Measurements from ENCODE around the gene NKAIN2. TPM values are rescaled to one million over a fixed set of nuclear protein-coding genes. Genes with fewer than 3 reads are reported as not detected.
"Not testable (repeated sequence)": the region's sequence is repeated elsewhere in the genome, so short reads cannot be mapped to it uniquely, and the experiment has no call there.

Gene NKAIN2
- total RNA-seq, 4 donors from 2014 or later: 0.19 TPM; not detected in 3

DNA sequence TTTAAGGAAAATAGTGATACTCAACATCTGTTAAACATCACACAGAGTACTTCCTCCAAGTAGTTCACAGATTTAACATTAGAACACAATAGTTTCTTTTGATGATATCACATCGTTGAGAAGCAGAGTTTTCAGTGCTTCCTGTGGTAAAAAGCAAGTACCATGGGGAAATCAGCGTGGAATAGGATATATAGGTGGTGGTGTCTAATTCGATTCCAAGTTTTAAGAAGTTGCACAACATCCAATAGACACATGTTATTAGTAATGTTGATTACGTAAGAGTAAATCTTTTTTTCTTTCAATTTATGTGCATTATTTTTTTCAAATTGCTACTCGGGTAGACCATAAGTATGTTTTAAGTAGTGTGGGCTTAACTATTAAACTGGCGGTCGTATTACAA, 360.7 kb downstream of the NKAIN2 start:
- intact Hi-C loops (cut with DNase I): no loop called here
- H3K4me3 ChIP-seq: no peak overlapping the region
- no peaks in the 10 kb centered on the region for H3K4me1 ChIP-seq
- no peaks in the 10 kb centered on the region for H3K36me3 ChIP-seq
- TF ChIP-seq, protein P1, sequence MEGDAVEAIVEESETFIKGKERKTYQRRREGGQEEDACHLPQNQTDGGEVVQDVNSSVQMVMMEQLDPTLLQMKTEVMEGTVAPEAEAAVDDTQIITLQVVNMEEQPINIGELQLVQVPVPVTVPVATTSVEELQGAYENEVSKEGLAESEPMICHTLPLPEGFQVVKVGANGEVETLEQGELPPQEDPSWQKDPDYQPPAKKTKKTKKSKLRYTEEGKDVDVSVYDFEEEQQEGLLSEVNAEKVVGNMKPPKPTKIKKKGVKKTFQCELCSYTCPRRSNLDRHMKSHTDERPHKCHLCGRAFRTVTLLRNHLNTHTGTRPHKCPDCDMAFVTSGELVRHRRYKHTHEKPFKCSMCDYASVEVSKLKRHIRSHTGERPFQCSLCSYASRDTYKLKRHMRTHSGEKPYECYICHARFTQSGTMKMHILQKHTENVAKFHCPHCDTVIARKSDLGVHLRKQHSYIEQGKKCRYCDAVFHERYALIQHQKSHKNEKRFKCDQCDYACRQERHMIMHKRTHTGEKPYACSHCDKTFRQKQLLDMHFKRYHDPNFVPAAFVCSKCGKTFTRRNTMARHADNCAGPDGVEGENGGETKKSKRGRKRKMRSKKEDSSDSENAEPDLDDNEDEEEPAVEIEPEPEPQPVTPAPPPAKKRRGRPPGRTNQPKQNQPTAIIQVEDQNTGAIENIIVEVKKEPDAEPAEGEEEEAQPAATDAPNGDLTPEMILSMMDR (IDR thresholded peaks at IDR 0.05): no peak
- TF ChIP-seq POLR2A (IDR thresholded peaks at IDR 0.05): no peak
- DNase-seq: no peak
- H3K9me3 ChIP-seq: no peaks in the 10 kb centered on the region
- H3K27ac ChIP-seq: no peak overlapping the region
- WGBS, 2 donors: 75% methylated on average over 7 of the region's 7 CpGs
- H3K27me3 ChIP-seq: no peaks in the 10 kb centered on the region

DNA sequence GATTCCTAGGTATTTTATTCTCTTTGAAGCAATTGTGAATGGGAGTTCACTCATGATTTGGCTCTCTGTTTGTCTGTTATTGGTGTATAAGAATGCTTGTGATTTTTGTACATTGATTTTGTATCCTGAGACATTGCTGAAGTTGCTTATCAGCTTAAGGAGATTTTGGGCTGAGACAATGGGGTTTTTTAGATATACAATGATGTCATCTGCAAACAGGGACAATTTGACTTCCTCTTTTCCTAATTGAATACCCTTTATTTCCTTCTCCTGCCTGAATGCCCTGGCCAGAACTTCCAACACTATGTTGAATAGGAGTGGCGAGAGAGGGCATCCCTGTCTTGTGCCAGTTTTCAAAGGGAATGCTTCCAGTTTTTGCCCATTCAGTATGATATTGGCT, 363.6 kb downstream of the NKAIN2 start:
- H3K36me3 ChIP-seq; H3K27ac ChIP-seq; DNase-seq; H3K9me3 ChIP-seq; intact Hi-C loops (cut with DNase I); H3K4me3 ChIP-seq; H3K4me1 ChIP-seq; H3K27me3 ChIP-seq: not testable (repeated sequence)
- WGBS, 2 donors: 85 to 90% methylated on average over 1 of the region's 1 CpG

DNA sequence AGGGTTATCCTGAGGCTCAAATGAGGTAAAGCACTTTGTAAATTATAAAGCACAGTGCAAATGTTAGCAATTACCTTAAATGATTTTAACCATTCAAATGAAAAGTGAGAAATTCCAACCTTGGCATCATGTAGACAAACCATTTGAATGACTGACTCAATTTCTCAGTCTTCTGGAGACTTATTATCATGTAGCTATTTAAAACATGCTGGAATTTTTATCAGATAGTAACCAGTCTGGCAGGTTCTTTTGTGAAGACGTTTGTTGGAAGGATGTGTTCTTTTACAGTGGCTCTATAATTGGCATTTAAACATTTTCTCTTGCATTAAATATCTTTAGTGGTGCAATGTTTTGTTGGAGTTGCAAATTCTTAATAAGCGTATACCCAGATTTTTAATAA, 386.6 kb downstream of the NKAIN2 start:
- Histone ChIP-seq H3K27me3 (no peaks in the 10 kb centered on the region), H3K4me1 (no peaks in the 10 kb centered on the region), H3K9me3 (no peaks in the 10 kb centered on the region), H3K4me3 (no peak overlapping the region), H3K36me3 (no peaks in the 10 kb centered on the region), H3K27ac (no peak overlapping the region)
- intact Hi-C loops (cut with DNase I): no loop called here
- WGBS, 2 donors: 32 to 36% methylated on average over 2 of the region's 2 CpGs
- DNase-seq: no peak
- no peak for TF ChIP-seq POLR2A (IDR thresholded peaks at IDR 0.05)
- TF ChIP-seq, protein P1 (IDR thresholded peaks at IDR 0.05): no peak

DNA sequence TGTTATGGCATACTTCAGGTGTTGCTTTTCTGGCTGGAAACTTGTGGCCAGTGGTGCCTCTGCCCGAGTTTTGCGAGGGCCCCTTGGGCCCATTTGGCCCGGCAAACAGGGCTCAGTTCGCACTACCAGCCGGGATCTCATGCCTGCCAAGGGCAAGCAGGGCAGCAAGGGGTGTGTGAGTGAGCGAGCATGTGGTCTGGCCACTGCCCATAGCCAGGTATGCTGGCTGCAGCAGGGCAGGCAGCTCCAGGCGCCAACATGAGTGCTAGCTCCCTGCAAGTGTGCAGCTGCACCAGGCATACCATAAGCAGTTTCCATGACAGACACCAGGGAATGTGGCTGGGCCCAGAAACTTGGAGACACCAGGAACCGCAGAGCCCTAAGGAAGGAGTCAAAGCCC, 389.5 kb downstream of the NKAIN2 start:
- TF ChIP-seq POLR2A (IDR thresholded peaks at IDR 0.05): no peak
- TF ChIP-seq, protein P1 (IDR thresholded peaks at IDR 0.05): no peak
- WGBS, 2 donors: 83 to 100% methylated on average over 1 to 5 of the region's 8 CpGs
- no peaks in the 10 kb centered on the region for H3K4me1 ChIP-seq
- H3K4me3 ChIP-seq: no peak overlapping the region
- no peak overlapping the region for H3K27ac ChIP-seq
- DNase-seq: no peak
- H3K9me3 ChIP-seq: no peaks in the 10 kb centered on the region
- no peaks in the 10 kb centered on the region for H3K36me3 ChIP-seq
- H3K27me3 ChIP-seq: no peaks in the 10 kb centered on the region
- intact Hi-C loops (cut with DNase I): no loop called here

DNA sequence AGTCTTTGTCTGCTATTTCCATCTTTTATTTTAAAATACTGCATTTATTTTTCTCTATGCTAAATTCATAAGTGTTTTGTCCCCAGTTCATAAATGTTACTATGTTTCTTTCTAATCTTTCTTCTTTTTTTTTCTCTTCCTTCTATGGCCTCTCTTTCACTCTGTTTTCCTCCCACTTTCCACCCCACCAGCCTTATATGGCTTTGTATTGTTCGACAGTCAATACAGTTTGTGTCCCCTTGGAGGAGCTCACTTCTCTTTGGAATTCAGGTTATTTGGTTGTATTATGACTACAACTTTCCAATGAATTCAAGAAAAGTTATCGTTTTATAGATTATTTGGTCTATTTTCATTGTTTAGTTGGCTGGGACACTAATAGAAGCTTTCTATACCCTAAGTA, 393.5 kb downstream of the NKAIN2 start:
- H3K27ac ChIP-seq: no peak overlapping the region
- H3K27me3 ChIP-seq: no peaks in the 10 kb centered on the region
- no peak overlapping the region for H3K4me3 ChIP-seq
- no peak for TF ChIP-seq POLR2A (IDR thresholded peaks at IDR 0.05)
- TF ChIP-seq, protein P1 (IDR thresholded peaks at IDR 0.05): no peak
- 65 to 77% methylated on average over 2 of the region's 2 CpGs for WGBS, 2 donors
- H3K9me3 ChIP-seq: no peaks in the 10 kb centered on the region
- no peaks in the 10 kb centered on the region for H3K36me3 ChIP-seq
- H3K4me1 ChIP-seq: no peaks in the 10 kb centered on the region
- no peak for DNase-seq
- intact Hi-C loops (cut with DNase I): no loop called here

DNA sequence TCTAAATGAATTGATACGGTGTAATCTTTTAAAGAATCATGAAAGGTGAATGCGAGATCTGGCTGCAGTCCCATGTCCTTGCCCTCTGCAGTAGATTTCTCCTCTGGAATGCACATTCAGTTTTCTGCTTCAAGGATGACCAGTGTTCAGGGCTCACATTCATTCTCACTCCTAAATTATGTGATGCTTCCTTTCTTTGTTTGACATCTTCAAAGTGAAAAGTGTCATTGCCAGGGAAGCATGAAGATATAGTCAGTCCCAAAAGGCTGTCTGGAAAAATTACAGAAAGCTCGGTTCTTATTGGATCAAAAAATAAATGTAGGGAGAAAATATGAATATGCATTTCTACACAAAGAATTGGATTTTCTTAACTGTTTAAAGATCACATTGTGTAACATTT, 395.6 kb downstream of the NKAIN2 start:
- H3K27me3 ChIP-seq: no peaks in the 10 kb centered on the region
- DNase-seq: no peak
- H3K4me3 ChIP-seq: no peak overlapping the region
- WGBS, 2 donors: 62 to 65% methylated on average over 3 of the region's 3 CpGs
- H3K36me3 ChIP-seq: no peaks in the 10 kb centered on the region
- no peak for TF ChIP-seq POLR2A (IDR thresholded peaks at IDR 0.05)
- TF ChIP-seq, protein P1 (IDR thresholded peaks at IDR 0.05): no peak
- intact Hi-C loops (cut with DNase I): no loop called here
- H3K4me1 ChIP-seq: no peaks in the 10 kb centered on the region
- no peaks in the 10 kb centered on the region for H3K9me3 ChIP-seq
- H3K27ac ChIP-seq: no peak overlapping the region
